GM18867 (cell line): Measurements from ENCODE around the gene TSPAN9.
A peak's percentile ranks its signal among the peaks of the same experiment; 100 is the strongest.

Experiments
- ATAC-seq: cut with Tn5 transposase; IDR thresholded peaks from one replicate; pipeline ENCODE4 v1.9.1; 2021; ENCODE audit warnings: mild to moderate bottlenecking, moderate library complexity; ENCODE audit not compliant: unreplicated experiment

The TSPAN9 gene, protein sequence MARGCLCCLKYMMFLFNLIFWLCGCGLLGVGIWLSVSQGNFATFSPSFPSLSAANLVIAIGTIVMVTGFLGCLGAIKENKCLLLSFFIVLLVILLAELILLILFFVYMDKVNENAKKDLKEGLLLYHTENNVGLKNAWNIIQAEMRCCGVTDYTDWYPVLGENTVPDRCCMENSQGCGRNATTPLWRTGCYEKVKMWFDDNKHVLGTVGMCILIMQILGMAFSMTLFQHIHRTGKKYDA

DNA sequence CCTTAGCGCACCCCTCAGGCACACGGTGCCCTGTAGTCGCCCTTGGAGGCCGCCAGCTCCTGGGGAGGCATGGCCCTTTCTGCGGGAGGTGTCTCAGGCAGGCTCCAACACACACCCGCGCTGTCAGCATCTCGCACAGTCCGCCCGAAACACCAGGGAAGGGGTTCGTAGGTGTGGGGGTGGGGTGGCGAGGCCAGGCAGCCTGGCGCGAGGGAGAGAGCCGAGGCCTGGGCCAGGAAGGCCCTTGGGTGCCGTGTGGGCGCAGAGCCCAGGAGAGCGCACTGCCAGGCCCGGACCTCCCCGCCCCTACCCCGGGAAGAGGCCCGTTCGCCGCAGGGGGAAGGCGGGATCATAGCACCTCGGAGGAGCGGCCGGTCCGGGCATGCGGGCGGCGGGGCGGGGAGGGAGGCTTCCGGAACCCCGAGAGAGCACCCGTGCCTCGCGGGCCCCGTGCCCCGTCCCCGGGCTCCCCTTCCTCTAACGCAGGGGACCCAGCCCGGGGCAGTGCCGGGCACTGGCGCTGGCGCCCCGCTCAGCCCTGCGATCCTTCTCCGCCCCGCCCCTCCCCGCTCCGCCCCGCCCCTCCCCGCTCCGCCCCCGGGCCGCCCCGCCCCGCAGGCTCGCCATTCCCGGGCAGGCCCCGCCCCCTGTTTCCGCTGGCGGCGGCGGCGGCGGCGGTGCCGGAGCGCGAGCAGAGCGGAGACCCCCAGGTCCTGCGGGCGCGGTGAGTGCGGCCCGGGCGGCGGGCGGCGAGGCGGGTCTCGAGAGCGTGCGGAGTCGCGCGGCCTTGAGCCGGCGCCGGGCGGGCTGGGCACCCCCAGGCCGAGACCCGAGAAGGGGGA lies at the start of gene TSPAN9:
Gene TSPAN9 (plus strand): TSS at position 650 of the 842 bp plus-strand sequence. CDS start 123,815 bp downstream, outside the sequence.
- peak; percentile 68 for ATAC-seq

- no peak for ATAC-seq
Observed at GRCh38 chr12:3028108-3028507, 49.1 kb upstream of the TSPAN9 start.

GRCh38 chr12:3030821-3031429 lies 46.3 kb upstream of the TSPAN9 start:
- ATAC-seq, result no peak

- ATAC-seq, result no peak
Observed at GRCh38 chr12:3032161-3032560, 45.0 kb upstream of the TSPAN9 start.

- no peak for ATAC-seq
Observed at GRCh38 chr12:3032770-3033538, 44.2 kb upstream of the TSPAN9 start.

- no peak for ATAC-seq
Observed at GRCh38 chr12:3033539-3033867, 43.7 kb upstream of the TSPAN9 start.

- ATAC-seq, result peak; percentile 47
Observed at GRCh38 chr12:3034067-3034750, 43.0 kb upstream of the TSPAN9 start.

- ATAC-seq, result no peak
Observed at GRCh38 chr12:3035171-3035570, 42.0 kb upstream of the TSPAN9 start.

GRCh38 chr12:3035815-3036702 lies 41.1 kb upstream of the TSPAN9 start:
- no peak for ATAC-seq

DNA sequence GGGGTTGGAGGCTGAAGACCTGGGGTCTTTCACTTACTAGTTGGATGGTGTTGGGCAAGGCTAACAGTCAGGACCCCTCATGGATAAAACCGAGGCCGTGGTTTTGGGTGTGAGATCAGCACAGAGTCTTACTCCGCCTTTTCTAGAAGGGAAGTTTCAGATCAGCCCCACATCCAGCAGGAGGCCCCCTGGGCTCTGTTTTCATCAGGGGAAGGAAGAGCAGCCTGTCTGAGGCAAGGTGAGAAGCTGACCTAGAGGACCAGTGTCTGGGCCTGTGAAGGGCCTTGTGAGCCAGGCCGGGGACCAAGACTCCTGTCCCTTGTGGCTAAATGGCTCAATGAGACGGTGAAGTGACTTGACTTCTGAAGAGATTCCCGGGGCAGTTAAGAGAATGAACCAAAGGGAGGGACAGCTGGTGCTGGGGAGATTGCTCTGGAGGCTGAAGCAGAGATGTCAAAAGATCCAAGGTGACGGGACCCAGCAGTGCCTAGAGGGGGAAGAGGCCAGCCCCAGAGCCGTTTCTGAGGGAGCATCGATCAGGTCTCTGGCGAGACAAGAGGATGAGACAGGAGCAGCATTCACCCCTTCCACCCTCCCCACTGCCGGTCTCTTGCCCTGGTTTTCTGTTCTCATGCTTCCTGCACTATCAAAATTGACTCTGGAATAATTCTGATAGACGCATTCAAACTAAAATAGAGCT lies 40.1 kb upstream of the TSPAN9 start:
- no peak for ATAC-seq

DNA sequence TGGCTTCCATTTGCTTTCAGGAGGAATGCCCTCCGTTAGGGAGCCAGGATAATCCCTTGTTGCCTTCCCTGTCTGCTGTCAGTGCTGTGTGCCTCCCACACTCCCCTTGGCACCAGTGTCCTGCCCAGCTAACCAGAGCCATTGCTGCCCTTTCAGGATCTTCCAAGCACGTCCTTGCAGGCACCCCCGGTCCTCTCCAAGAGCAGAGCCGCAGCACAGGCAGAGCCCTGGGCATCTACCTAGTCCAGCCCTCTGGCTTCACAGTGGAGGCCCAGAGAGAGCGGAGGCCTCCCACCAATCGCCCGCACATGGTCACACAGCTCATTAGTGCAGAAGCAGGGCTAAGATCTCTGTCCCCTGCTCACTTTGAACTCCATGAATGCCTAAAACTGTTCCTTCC lies 39.0 kb upstream of the TSPAN9 start:
- no peak for ATAC-seq

GRCh38 chr12:3038926-3039510 lies 38.2 kb upstream of the TSPAN9 start:
- ATAC-seq, result no peak

GRCh38 chr12:3040026-3040656 lies 37.0 kb upstream of the TSPAN9 start:
- no peak for ATAC-seq

GRCh38 chr12:3040663-3041544 lies 36.3 kb upstream of the TSPAN9 start:
- ATAC-seq, result no peak

GRCh38 chr12:3041558-3042164 lies 35.5 kb upstream of the TSPAN9 start:
- peak; percentile 65 for ATAC-seq

- ATAC-seq, result no peak
Observed at GRCh38 chr12:3042394-3042793, 34.8 kb upstream of the TSPAN9 start.

DNA sequence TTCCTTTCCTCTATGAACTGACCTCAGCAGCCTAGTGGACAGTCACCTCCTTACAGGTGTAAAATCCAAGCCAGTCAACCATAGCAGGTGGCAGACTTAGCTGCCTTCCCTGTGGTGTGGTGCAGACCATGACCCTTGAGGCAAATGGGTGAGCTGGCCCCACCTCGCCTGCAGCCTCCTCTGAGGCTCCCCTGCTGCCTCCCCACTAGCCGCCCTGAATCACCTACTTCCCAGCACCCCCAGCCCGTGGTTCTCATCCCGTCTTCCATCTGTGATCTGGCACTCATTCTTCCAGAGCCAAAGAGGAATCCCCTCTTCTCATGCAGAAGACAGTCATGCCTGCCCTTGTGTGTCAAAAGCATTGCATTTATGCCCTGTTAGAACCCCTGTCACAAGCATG lies 34.4 kb upstream of the TSPAN9 start:
- no peak for ATAC-seq
